Measurements from ENCODE around the gene ACVR2B. TPM values are rescaled to one million over a fixed set of nuclear protein-coding genes. Genes with fewer than 3 reads are reported as not detected.

Gene ACVR2B
- total and polyA plus RNA-seq, 2 of the 13 experiments (the other 11 are each of a cell fraction or from before 2014, with no cell fraction given): 10.0 to 12.7 TPM

DNA sequence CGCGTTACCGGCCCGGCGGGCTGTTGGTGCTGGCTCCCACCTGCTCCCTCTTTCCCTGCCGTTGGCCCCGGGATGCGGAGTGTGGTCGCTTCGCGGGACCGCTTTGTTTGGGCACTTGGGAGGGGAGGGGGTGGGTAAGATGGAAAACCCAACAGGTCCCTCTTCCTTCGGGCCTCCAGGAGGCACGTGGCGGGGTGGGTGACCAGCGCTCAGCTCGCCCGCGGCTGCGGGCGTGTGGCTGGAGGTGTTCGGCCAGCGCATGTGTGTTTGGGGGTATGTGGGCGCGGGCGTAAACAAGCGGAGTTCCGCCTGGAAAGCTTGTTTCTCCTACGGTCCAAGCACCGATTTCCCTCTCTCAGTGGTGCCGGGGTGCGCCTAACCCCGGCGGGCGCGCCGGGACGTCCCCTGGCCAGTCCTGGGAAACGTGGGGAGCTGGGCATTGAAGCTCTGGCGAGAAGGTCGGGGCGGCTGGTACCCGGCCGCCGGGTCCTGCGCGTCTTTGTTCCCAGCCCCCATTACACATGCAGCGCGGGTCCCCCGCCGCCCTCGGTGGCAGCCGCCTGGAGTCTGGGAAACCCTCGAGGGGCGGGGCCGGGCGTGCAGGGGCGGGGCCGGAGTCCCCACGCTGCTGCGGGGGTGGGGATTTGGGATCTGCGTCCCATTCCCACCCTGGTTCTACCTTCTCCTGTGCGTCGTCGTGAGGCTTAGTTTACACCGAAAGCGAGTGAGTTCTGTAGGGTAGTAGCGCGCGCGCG is 1.4 kb downstream of the ACVR2B start (continued):
- TF ChIP-seq, protein P1, sequence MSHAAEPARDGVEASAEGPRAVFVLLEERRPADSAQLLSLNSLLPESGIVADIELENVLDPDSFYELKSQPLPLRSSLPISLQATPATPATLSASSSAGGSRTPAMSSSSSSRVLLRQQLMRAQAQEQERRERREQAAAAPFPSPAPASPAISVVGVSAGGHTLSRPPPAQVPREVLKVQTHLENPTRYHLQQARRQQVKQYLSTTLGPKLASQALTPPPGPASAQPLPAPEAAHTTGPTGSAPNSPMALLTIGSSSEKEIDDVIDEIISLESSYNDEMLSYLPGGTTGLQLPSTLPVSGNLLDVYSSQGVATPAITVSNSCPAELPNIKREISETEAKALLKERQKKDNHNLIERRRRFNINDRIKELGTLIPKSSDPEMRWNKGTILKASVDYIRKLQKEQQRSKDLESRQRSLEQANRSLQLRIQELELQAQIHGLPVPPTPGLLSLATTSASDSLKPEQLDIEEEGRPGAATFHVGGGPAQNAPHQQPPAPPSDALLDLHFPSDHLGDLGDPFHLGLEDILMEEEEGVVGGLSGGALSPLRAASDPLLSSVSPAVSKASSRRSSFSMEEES (CRISPR knock-in tag; IDR thresholded peaks at IDR 0.05): 0 out of 2 replicates have a peak, but pooled peaks have one; percentile 43
- TF ChIP-seq ZNF564 (CRISPR knock-in tag; IDR thresholded peaks at IDR 0.05) (peak; percentile 75; the same call in 1 of the 2 replicates), PAWR (CRISPR knock-in tag; IDR thresholded peaks at IDR 0.05; ENCODE audit: borderline replicate concordance) (0 out of 2 replicates have a peak, but pooled peaks have one; percentile 81), U2AF1 (optimal IDR thresholded peaks at IDR 0.05; ENCODE audit: low read depth, low read length) (peak; percentile 49), RBM39 (IDR thresholded peaks at IDR 0.05; ENCODE audit: low read depth, low read length, poor library complexity, severe bottlenecking) (peak; percentile 5), SPEN (CRISPR knock-in tag; IDR thresholded peaks at IDR 0.05; ENCODE audit: low read depth) (peak; percentile 75; the same call in 1 of the 2 replicates), ZEB1 (IDR thresholded peaks at IDR 0.05; ENCODE audit: insufficient replicate concordance, low read depth) (no peak), GATAD1 (CRISPR knock-in tag; IDR thresholded peaks at IDR 0.05) (no peak), ISL2 (CRISPR knock-in tag; IDR thresholded peaks at IDR 0.05) (peak; percentile 39; the same call in 1 of the 2 replicates), ZNF546 (CRISPR knock-in tag; conservative IDR thresholded peaks at IDR 0.05) (0 out of 2 replicates have a peak, but pooled peaks have one; percentile 40), ZNF605 (CRISPR knock-in tag; IDR thresholded peaks at IDR 0.05) (peak; percentile 72), RAD51 (IDR thresholded peaks at IDR 0.05; ENCODE audit: borderline replicate concordance) (no peak), ELF3 (CRISPR knock-in tag; IDR thresholded peaks at IDR 0.05) (0 out of 2 replicates have a peak, but pooled peaks have one; percentile 14), ISX (CRISPR knock-in tag; conservative IDR thresholded peaks at IDR 0.05) (no peak), ZNF788 (CRISPR knock-in tag; IDR thresholded peaks at IDR 0.05; ENCODE audit: borderline replicate concordance) (peak; percentile 84; the same call in 1 of the 2 replicates), GABPB1 (CRISPR knock-in tag; IDR thresholded peaks at IDR 0.05) (peak; percentile 71), ZNF674 (CRISPR knock-in tag; IDR thresholded peaks at IDR 0.05; ENCODE audit: low read depth) (peak; percentile 83; the same call in 1 of the 2 replicates), ZMYM4 (CRISPR knock-in tag; IDR thresholded peaks at IDR 0.05) (peak; percentile 68), CHCHD3 (CRISPR knock-in tag; IDR thresholded peaks at IDR 0.05) (no peak)
- TF ChIP-seq, protein P2, sequence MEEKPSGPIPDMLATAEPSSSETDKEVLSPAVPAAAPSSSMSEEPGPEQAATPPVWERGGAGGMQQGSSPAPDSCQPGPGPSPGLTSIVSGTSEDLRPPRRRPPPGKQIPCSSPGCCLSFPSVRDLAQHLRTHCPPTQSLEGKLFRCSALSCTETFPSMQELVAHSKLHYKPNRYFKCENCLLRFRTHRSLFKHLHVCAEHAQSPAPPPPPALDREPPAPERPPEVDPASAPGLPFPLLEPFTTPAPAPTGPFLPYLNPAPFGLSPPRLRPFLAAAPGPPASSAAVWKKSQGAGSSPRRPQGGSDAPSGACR (CRISPR knock-in tag; IDR thresholded peaks at IDR 0.05): 0 out of 2 replicates have a peak, but pooled peaks have one; percentile 8
- TF ChIP-seq, protein P3, sequence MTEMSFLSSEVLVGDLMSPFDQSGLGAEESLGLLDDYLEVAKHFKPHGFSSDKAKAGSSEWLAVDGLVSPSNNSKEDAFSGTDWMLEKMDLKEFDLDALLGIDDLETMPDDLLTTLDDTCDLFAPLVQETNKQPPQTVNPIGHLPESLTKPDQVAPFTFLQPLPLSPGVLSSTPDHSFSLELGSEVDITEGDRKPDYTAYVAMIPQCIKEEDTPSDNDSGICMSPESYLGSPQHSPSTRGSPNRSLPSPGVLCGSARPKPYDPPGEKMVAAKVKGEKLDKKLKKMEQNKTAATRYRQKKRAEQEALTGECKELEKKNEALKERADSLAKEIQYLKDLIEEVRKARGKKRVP (CRISPR knock-in tag; IDR thresholded peaks at IDR 0.05): peak in 1 of 2 experiments; percentile 40; a peak in 1 of 4 replicates
- TF ChIP-seq, protein P4, sequence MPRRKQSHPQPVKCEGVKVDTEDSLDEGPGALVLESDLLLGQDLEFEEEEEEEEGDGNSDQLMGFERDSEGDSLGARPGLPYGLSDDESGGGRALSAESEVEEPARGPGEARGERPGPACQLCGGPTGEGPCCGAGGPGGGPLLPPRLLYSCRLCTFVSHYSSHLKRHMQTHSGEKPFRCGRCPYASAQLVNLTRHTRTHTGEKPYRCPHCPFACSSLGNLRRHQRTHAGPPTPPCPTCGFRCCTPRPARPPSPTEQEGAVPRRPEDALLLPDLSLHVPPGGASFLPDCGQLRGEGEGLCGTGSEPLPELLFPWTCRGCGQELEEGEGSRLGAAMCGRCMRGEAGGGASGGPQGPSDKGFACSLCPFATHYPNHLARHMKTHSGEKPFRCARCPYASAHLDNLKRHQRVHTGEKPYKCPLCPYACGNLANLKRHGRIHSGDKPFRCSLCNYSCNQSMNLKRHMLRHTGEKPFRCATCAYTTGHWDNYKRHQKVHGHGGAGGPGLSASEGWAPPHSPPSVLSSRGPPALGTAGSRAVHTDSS (CRISPR knock-in tag; conservative IDR thresholded peaks at IDR 0.05): 0 out of 2 replicates have a peak, but pooled peaks have one; percentile 35
- TF ChIP-seq, protein P5, sequence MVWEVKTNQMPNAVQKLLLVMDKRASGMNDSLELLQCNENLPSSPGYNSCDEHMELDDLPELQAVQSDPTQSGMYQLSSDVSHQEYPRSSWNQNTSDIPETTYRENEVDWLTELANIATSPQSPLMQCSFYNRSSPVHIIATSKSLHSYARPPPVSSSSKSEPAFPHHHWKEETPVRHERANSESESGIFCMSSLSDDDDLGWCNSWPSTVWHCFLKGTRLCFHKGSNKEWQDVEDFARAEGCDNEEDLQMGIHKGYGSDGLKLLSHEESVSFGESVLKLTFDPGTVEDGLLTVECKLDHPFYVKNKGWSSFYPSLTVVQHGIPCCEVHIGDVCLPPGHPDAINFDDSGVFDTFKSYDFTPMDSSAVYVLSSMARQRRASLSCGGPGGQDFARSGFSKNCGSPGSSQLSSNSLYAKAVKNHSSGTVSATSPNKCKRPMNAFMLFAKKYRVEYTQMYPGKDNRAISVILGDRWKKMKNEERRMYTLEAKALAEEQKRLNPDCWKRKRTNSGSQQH (CRISPR knock-in tag; IDR thresholded peaks at IDR 0.05; ENCODE audit: low read depth): 0 out of 2 replicates have a peak, but pooled peaks have one; percentile 20

Data from HepG2 (cell line).